Measurements from ENCODE around the gene FUZ. TPM values are rescaled to one million over a fixed set of nuclear protein-coding genes. Genes with fewer than 3 reads are reported as not detected.

FUZ gene
- total RNA-seq, 6 experiments from 2014 or later = 9.4 to 14.2 (median 11.7) TPM

DNA sequence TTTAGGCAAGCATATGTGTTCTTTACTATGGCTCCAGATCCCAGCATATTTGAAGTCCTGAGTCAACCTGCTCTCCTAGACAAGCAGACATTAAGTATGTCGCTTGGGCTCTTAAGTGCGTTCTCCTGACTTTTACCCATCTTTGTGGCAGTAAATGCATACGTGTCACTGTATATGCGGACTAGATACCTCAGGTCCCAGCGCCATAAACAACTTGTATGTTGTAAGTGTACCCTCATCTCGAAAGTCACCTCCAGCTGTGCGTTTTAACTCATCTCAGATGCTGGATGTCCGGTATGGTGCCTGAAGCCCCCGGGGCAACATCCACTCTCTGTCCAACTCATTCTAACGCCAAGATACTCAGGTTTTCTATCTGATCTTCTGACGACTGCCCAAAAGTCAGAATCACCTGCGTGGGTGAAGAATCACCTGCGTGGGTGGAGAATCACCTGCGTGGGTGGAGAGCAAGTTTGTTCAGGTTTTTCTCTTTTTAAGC lies 39.6 kb upstream of the FUZ start:
- peak overlapping the region; percentile 75; the same call in 1 of the 2 replicates for H3K27ac Mint-ChIP-seq
- peaks cover 16% of the 10 kb centered on the region for H3K27me3 Mint-ChIP-seq (ENCODE audit: insufficient read depth)
- peaks cover 26% of the 10 kb centered on the region for H3K36me3 Mint-ChIP-seq (ENCODE audit: low read depth)
- DNase-seq = no peak
- TF ChIP-seq, protein P1, sequence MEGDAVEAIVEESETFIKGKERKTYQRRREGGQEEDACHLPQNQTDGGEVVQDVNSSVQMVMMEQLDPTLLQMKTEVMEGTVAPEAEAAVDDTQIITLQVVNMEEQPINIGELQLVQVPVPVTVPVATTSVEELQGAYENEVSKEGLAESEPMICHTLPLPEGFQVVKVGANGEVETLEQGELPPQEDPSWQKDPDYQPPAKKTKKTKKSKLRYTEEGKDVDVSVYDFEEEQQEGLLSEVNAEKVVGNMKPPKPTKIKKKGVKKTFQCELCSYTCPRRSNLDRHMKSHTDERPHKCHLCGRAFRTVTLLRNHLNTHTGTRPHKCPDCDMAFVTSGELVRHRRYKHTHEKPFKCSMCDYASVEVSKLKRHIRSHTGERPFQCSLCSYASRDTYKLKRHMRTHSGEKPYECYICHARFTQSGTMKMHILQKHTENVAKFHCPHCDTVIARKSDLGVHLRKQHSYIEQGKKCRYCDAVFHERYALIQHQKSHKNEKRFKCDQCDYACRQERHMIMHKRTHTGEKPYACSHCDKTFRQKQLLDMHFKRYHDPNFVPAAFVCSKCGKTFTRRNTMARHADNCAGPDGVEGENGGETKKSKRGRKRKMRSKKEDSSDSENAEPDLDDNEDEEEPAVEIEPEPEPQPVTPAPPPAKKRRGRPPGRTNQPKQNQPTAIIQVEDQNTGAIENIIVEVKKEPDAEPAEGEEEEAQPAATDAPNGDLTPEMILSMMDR (IDR thresholded peaks at IDR 0.05) = no peak
- H3K4me1 Mint-ChIP-seq (ENCODE audit: low read depth) = peaks cover 43% of the 10 kb centered on the region
- peak overlapping the region; percentile 90 for H3K4me3 Mint-ChIP-seq
- peaks cover 11% of the 10 kb centered on the region for H3K9me3 Mint-ChIP-seq

- Mint-ChIP-seq H3K9me3 (peaks cover 11% of the 10 kb centered on the region), H3K36me3 (ENCODE audit: low read depth) (peaks cover 26% of the 10 kb centered on the region), H3K4me1 (ENCODE audit: low read depth) (peaks cover 47% of the 10 kb centered on the region), H3K27me3 (ENCODE audit: insufficient read depth) (peaks cover 11% of the 10 kb centered on the region), H3K4me3 (peak overlapping the region; percentile 90), H3K27ac (peak overlapping the region; percentile 75)
- TF ChIP-seq, protein P1 (IDR thresholded peaks at IDR 0.05) = peak; percentile 18
- no peak for DNase-seq
Observed at GRCh38 chr19:49851456-49852259, 38.6 kb upstream of the FUZ start.

GRCh38 chr19:49850487-49851342 lies 37.6 kb upstream of the FUZ start, which contains the start of gene PTOV1:
Gene PTOV1 (plus strand): TSS chr19:49851159.
- Mint-ChIP-seq H3K36me3 (ENCODE audit: low read depth) (peaks cover 24% of the 10 kb centered on the region), H3K4me1 (ENCODE audit: low read depth) (peaks cover 47% of the 10 kb centered on the region), H3K27ac (peak within 1 kb of the TSS; percentile 97), H3K27me3 (ENCODE audit: insufficient read depth) (peaks cover 10% of the 10 kb centered on the region), H3K4me3 (peak within 1 kb of the TSS; percentile 90), H3K9me3 (peaks cover 11% of the 10 kb centered on the region)
- DNase-seq = peak; percentile 82
- TF ChIP-seq, protein P1 (IDR thresholded peaks at IDR 0.05) = no peak

- TF ChIP-seq, protein P1 (IDR thresholded peaks at IDR 0.05) = no peak
- peaks cover 11% of the 10 kb centered on the region for H3K9me3 Mint-ChIP-seq
- peaks cover 19% of the 10 kb centered on the region for H3K36me3 Mint-ChIP-seq (ENCODE audit: low read depth)
- DNase-seq = no peak
- H3K27ac Mint-ChIP-seq = peak overlapping the region; percentile 97
- peaks cover 47% of the 10 kb centered on the region for H3K4me1 Mint-ChIP-seq (ENCODE audit: low read depth)
- H3K4me3 Mint-ChIP-seq = peak overlapping the region; percentile 90
- peaks cover 8% of the 10 kb centered on the region for H3K27me3 Mint-ChIP-seq (ENCODE audit: insufficient read depth)
Observed at GRCh38 chr19:49850221-49850486, 37.1 kb upstream of the FUZ start.

GRCh38 chr19:49849433-49850220 lies 36.5 kb upstream of the FUZ start:
- Mint-ChIP-seq H3K4me3 (peak overlapping the region; percentile 90), H3K9me3 (peaks cover 11% of the 10 kb centered on the region), H3K27ac (peak overlapping the region; percentile 97), H3K4me1 (ENCODE audit: low read depth) (peaks cover 47% of the 10 kb centered on the region), H3K36me3 (ENCODE audit: low read depth) (peaks cover 19% of the 10 kb centered on the region), H3K27me3 (ENCODE audit: insufficient read depth) (peaks cover 9% of the 10 kb centered on the region)
- TF ChIP-seq, protein P1 (IDR thresholded peaks at IDR 0.05) = no peak
- DNase-seq = no peak

Measured in HFFc6 (cell line).